Activated CD4-positive, alpha-beta T cell treated with anti-CD3 and anti-CD28 coated beads, Interleukin-2, amount 50 U/mL, for 1 hour (primary cell): ENCODE results near the gene PFKFB4.
"Not testable (repeated sequence)": the region's sequence is repeated elsewhere in the genome, so short reads cannot be mapped to it uniquely, and the experiment has no call there.

Experiments
- DNase-seq: peaks from one replicate; pipeline ENCODE4 v3.0.0-alpha.2; 2020

Gene PFKFB4

DNA sequence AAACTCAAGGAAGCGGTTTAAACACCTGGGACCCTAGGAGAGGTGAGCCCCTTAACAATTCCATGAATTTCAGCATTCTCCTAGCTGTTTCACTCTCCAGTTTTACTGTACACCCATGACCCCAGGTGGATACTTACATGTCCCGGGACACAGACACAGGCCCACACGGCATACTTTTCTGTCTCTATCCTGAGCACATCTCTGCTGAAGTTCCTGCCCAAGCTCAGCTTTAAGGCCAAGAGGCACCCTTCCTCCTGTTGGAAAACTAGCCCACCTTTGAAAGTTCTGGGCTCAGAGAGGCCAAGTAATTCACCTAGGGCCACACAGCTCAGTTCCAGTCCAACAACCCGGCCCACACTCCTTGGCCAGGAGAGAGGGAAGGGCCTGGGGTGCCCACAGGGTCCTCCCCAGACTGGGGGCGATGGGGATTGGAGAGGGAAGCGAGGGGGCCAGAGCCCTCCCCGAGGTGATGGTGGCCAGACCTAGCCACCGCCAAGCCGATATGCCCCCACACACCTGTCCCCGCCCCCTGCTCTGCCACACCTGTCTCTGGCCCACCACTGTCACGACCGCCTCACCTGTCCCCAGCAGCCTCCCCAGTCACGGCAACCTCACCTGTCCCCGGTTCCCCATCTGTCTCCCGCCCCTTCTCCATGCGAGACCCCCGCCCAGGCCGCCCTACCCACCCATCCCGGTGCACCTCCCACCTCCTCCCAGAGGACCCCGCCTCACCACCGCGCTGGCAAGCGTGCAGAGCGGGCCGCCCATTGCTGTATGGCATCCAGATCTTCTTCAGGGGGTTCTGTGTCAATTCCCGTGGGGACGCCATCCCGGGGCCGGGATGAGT, 431 bp downstream of the PFKFB4 start:
- no peak for DNase-seq

DNA sequence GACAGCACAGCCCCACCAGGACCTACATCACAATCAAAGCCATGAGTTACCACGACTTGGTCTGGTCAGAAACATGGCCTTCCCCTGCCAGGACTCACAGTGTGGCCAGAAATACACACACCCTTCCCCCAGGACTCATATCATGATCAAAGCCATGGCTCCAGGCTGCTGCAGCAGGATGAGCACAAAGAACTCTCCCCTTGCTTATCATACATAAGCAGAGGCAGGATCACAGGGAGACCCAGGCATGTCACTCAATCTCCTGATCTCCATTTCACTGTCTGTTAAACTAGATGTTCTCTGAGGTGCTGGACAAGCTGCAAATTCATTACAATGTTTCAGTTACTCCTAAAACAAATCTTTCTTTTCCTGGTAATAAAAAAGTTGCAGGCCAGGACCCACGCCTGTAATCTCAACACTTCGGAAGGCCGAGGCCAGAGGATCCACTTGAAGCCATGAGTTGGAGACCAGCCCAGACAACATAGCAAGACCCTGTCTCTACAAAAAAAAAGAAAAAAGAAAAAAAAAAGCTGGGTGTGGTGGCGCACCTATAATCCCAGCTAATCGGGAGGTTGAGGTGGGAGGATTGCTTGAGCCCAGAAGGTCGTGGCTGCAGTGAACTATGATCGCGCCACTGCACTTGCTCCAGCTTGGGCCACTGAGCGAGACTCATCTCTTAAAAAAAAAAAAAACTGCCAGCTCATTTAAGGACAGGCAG, 1.2 kb downstream of the PFKFB4 start:
- DNase-seq = no peak

DNA sequence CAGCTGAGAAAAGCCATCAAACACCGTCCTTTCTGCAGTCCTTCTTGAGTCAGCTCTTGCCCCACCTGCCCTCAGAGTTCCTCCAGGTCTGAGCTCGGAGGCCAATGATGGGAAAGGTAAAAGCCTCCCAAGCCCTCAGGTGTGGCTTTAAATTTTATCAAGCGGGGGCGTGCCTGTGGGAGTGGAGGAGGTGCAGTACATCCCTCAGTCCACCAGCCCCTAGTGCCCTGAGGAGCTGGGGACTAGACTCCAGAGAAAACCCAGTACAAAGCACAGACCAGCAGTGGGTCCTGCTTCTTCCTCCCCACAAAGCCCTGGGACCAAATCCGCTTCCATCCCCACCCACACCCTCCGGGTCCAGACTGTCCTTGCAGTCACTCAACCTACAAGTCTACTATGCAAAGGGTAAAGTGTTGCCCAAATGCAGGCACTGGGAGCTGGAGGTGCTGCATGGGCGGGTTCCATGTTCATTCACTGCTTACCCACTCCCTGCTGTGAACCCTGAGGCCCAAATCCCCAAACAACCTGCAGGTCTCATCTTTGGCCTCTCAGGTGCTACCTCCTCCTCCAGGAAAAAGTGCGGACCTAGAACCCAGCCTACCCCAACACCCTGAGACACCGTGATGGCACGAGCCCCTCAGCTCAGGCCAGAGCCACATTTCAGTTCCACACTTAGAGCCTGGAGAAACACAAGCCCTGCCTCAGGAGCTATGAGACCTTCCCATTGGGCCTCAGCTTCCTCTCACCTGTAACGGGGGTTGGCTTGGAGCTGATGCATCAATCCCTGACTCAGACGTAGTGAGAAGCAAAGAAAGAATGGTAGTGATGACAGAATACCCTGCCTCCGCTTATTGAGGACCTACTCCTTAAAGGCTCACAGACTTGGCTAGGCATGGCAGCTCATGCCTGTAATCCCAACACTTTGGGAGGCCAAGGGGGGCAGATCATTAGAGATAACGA, 2.4 kb downstream of the PFKFB4 start:
- no peak for DNase-seq

DNA sequence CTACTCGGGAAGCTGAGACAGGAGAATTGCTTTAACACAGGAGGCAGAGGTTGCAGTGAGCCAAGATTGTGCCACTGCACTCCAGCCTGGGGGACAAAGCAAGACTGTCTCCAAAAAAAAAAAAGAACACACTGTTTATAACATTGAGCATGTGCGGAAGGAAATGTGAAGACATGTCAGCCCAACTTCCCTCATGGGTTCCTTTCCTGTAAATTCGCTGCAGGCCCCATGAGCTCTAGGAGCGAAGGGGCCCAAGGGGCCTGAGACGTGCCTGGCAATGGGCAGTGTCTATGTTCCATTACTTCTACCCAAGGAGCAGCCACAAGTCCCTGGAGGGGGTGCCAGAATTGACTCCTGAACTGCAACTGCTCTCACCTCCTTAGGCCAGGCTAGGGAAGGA, 3.2 kb downstream of the PFKFB4 start:
- no peak for DNase-seq

DNA sequence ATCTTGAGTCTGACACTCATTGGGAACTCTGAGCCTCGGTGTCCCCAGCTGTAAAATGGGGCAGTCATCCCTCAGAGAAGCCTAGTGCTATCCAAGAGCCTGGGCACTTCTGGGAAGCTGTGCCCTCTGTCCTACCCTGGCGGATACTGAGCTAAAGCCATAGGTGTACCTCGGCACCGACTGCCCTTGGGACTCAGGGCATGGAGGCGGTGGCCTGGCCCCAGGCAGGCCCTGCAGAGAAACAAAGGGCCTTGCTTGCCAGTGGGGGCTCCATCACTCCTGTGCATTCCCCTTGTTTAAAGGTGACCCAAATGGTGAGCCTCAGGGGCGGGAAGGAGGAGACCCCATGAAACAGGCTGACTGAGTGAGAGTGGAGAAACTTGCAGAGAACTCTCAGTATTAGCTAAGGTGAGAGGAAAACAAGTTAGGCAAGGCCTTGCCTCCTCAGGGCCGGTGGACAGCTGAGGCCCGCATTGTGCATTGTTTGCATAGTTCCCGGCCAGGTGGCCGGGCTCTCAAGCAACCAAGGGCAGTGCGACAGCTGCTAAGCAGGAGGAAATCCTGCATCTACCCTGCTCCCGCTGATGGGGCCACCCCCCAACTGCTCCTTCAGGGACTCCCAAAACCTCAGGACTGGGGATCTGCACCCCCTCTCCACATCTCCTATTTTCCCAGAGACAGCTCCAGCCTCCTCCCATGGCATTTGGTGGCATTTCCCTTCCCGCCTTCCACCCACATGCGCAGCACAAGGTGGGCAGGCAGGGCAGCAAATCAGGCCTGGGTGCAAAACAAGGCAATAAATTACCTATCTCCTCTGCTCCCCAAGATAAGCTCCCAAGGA, 4.3 kb downstream of the PFKFB4 start:
- no peak for DNase-seq

DNA sequence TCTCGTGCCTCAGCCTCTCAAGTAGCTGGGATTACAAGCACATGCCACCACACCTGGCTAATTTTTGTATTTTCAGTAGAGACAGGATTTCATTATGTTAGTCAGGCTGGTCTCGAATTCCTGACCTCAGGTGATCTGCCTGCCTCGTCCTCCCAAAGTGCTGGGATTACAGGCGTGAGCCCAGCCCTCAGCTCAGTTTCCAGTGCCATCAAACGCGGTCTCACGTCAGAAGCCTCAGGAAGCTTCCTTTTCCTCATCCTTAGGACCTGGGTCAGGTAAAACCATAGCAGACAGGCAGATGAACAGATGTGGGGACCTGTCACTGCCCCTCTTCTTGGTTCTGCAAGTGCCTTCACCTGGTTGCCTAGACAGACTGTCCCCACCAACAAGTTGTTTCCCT, 5.0 kb downstream of the PFKFB4 start:
- not testable (repeated sequence) for DNase-seq

DNA sequence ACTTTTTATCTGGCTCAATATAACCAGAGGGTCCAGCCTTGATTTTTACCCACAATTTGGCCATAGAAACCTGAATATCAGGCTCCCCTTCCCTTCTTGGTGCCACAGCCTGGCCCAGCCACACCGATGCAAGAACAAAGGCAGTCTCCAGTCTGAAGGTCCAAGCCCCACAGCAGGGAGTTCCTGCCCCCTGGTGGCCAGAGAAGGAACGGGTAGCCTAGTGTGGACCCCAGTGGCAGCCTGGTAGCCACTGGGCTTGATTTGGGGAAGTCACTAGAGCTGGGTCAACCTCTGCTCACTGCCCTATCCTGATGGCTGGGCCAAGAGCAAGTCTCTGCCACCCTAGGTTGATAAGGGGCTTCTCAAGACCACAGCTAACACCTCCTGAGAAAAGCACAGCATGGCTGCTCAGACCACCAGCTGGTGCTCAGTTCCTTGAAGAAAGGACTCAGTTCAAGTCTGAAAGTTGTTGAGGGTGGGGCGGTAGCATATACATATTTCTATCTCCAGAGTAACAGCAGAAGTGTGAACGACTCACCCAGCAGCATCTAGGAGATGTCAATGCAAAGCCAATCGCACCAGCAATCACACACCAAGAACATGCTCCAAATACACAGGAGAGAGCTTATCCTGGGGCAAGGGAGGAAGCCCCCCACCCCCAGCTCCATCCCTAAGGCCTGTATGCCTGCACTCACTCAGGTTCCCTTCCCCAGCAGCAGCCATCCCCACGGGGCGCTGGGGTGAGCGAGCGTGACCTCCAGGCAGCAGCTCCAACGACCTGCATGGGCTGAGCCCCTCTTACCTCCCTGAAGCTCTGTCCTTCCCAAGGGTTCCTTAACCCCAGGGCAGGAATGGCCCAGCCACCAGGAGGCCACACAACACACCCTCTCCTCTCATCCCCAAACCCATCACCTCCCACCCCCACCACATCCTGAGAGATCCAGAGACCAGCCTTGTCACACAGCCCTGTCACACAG, 7.6 kb downstream of the PFKFB4 start:
- peak; percentile 85 for DNase-seq

DNA sequence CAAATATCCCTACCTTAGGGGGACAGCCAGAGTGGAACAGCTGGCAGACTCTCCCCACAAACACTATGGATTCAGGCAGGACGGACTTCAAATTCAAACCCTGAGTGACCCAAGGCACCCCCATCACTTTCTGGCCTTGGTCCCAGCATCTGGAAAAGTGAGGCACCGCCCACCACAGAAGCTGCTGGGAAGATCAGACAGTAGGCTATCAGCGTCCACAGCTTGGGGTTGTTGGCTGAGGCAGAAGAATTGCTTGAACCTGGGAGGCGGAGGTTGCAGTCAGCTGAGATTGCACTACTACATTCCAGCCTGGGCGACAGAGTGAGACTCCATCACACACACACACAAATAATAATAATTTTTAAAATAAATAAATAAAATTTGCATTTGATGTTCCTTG, 8.5 kb downstream of the PFKFB4 start:
- no peak for DNase-seq

DNA sequence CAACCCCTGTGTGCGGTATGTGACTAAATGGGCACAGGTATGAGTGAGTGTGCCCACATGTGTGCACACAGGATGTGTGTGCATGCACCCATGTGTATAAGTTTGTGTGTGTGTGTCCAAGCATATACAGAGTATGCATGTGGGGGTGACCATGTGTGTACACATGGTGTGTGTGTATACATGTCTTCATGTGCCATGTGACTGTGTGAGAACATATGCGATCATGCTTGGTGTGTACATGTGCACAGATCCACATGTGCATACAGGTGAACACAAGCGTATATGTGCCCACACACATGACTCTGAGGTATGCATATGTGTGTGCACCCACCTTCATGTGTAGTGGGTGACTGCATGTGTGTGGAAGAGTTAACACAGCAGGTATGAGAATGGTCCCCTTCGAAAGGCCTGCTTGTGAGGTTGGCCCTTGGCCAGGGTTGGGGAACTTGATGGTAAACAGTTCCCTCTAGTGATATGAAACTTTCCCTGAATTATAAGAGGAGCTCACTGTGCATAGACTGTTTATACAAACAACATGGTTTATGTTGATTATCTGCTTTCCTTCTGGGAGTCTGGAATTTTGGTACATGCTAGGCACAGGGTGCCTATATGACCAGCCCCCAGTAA, 10.3 kb downstream of the PFKFB4 start:
- DNase-seq = no peak

DNA sequence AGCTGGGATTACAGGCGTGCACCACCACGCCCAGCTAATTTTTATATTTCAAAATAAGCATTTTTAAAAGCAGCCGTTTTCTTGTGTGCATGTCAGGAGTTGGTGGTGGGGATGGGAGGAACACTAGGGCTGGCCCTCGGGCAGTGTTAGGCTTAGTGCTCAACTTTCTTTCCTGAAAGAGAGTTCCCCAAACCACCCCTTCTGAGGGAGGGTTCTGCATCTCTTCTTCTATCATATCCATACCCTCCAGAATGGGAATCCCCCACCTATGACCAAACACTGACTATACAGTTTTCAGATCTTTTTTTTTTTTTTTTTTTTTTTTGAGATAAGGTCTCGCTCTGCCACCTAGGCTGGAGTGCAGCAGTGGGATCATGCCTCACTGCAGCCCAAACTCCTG, 12.5 kb downstream of the PFKFB4 start:
- no peak for DNase-seq

DNA sequence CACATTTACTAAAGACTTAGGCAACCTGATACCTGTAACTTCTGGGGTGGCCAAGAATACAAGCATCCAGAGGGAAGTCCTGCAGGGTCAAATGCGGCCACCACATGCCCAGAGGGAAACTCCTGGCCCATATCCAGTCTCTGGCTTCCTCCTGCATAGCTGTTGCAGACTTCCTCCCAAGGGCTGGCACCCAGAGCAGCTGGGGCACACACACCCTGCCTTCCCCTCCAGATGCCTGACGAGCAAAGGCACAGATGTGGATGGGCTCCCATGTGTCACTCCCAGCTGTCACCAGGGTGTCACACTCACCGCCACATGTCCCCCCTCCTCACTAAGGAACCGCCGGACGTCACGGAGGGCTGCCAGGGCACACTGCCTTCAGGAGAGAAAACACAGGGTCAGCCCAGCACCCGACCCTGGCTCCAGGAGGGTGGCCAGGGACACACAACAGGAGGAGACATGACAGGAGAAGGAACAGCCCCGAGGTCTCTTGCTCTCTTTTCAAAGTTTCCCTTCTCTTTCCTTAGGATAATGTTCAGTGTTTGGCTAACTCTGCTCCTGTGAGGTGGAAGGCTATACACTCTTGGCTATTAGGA, 13.2 kb downstream of the PFKFB4 start:
- no peak for DNase-seq

DNA sequence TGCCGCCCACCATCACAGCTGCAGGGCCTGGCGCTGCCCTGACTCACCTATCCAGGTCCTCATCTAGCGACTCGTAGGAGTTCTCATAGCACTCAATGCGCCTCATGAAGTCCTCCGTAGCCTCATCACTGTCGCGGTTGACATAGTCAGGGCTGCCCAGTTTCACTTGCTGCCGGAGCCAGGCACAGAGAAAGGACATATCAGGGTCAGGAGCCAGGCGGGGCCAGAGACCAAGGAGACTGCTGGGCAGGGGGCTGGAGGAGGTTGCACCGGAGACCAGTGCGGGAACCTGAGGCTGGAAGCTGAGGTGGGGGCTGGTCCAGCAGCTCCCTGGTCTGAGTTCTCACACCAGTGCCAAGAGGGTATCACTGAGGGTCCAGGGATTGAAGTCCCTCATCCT, 18.2 kb downstream of the PFKFB4 start:
- no peak for DNase-seq

DNA sequence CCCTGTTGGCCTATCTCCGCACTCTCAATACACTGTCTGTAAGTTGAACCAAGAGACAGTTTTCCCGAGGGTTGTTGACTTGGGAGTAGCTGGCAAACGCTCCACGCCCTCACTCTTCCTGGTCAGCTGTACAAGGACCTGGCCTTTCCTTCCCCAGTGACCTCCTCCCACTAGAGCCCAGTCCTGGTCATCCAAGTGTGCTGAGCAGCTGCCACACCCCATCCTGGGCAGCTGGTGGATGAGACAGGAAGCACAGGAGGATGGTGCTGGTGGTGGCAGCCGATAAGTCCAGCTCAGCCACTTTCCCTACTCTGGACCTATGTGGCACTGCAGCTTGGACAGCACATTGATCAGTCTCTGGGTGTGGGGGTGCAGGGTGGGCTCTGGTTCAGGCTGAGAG, 19.8 kb downstream of the PFKFB4 start:
- no peak for DNase-seq

DNA sequence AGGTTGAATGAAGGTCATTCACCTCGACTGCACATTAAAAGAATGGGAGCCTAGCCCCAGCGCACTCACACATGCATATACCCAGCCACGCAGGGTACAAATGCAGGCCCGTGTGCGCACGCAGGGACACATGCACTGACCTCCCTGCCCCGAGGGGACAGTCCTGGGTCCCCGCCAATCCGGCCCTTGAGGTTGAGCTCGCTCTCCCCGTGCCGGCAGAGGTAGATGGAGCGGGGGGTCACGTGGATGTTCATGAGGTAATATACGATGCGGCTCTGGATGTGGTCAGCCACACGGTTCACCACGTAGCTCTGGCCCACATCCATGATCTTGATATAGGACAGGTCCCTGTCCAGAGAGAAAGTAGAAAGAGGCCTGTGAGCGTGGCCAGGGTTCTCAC, 20.5 kb downstream of the PFKFB4 start:
- no peak for DNase-seq

DNA sequence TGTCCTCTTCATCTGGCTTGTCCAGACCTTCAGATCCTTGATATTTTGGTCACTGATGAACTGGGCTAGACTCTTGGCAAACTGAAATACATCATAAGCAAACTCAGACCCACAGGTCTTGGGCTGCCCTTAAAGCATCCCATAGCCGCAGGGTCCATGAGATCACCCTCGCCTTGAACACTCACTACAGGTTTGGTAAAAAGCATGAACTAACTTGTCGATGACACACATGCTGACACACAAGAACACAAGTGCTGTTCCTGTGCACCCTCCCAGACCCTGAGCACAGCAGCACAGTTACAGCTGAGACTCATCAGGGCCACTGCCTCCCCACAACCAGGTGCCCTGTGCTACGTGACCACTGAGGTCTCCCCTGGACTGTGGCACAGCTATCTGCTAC, 21.0 kb downstream of the PFKFB4 start:
- DNase-seq = no peak

DNA sequence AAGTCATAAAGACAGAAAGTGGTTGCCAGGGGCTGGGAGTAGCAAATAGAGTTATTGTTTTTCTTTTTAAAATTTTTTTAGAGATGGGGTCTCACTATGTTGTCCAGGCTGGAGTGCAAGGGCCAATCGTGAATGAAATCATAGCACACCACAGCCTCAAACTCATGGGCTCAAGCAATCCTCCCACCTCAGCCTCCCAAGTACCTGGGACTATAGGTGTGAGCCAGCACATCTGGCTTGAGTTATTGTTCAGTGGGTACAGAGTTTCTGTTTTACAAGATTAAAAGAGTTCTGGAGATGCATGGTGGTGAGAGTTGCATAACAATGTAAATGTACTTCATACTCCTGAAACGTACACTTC, 23.6 kb downstream of the PFKFB4 start:
- DNase-seq = no peak

DNA sequence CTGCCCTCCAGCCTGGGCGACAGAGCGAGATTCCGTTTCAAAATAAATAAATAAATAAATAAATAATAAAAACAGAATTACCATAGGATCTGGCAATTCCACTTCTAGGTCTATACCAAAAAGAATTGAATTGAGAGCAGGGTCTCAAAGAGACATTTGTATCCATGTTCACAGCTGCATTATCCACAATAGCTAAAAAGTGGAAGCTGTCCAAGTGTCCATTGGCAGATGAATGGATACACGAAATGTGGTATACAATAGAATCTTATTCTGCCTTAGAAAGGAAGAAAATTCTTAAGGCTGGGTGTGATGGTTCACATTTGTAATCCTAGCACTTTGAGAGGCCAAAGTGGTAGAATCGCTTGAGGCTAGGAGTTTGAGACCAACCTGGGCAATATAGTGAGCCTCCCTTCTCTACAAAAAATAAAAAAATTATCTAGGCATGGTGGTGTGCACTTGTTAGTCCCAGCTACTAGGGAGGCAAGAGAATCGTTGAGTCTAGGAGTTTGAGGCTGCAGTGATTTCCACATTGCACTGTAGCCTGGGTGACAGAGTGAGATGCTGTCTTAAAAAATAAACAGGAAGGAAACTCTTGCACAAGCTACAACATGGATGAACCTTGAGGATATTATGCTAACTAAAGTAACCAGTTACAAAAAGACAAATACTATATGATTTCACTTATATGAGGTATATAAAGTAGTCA, 24.2 kb downstream of the PFKFB4 start:
- DNase-seq = no peak

DNA sequence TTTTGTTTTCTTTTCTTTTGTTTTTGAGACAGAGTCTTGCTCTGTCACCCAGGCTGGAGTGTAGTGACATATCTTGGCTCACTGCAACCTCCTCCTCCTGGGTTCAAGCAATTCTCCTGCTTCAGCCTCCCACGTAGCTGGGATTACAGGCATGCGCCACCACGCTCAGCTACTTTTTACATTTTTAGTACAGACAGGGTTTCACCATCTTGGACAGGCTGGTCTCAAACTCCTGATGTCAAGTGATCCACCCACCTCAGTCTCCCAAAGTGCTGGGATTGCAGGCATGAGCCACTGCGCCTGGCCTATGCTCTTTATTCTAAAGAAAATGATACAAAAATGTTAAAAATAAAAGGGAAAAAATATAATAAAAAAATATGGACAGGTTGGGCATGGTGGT, 25.9 kb downstream of the PFKFB4 start:
- DNase-seq = not testable (repeated sequence)

DNA sequence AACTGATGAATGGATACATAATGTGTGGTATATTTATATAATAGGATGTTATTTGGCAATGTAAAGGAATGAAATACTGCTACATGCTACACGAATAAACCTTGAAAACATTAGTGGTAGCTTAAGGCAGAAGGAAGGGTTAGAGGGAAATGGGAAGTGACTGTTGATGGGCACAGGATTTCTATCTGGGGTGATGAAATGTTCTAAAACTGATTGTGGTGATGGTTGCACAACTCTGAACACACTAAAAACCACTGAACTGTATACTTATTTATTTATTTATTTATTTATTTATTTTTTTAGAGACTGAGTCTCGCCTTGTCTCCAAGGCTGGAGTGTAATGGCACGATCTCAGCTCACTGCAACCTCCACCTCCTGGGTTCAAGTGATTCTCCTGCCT, 27.8 kb downstream of the PFKFB4 start:
- no peak for DNase-seq

DNA sequence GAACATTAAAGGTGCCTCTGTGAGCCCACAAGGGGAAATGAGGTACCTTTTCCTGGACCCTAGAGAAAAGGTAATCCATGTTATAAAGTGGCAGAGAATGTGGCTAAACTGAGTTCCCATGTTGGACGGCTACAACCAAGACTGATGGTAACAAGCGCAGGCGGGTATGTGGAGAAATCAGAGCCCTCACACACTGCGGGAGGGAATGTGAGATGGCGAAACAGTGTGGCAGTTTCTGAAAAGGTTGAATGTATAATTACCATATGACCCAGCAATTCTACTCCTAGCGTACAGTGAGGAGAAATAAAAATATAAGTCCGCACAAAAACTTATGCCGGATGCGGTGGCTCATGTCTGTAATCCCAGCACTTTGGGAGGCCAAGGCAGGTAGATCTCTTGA, 28.6 kb downstream of the PFKFB4 start:
- no peak for DNase-seq
